ENCODE results near the gene ZP1. TPM values are rescaled to one million over a fixed set of nuclear protein-coding genes. Genes with fewer than 3 reads are reported as not detected.

ZP1 gene
- total RNA-seq, 1 donor from 2014 or later, result 0.40 TPM

DNA sequence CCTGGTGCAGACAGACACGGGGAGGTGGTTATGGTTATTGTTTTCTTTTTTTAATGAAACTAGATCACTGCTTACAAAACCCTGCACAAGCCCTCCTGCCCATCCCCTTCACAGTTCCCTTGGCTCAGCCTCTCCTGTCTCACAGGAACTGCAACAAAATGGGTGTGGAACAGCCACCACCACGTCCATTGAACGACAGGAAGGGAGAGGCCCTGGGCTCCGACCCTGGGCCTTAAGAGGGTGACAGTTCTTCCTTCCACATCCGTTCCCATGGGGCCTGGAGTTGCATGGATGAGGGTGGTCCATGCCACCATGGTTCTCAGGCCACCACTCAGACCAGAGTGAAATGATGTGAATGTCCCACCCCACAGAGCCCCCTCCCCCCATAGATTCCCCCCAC lies 23.4 kb downstream of the ZP1 start:
- Mint-ChIP-seq H3K4me3 (ENCODE audit: unreplicated experiment) (no peak overlapping the region), H3K27ac (ENCODE audit: unreplicated experiment) (no peak overlapping the region), H3K27me3 (ENCODE audit: low read depth) (no peaks in the 10 kb centered on the region), H3K9me3 (ENCODE audit: low read depth) (no peaks in the 10 kb centered on the region), H3K36me3 (ENCODE audit: low read depth) (peaks cover 13% of the 10 kb centered on the region), H3K4me1 (ENCODE audit: low read depth) (no peaks in the 10 kb centered on the region)
- DNase-seq (ENCODE audit: low spot score), result no peak
- no peak for TF ChIP-seq CTCF (IDR thresholded peaks at IDR 0.05)

- H3K9me3 Mint-ChIP-seq (ENCODE audit: low read depth), result no peaks in the 10 kb centered on the region
- no peak for DNase-seq (ENCODE audit: low spot score)
- H3K36me3 Mint-ChIP-seq (ENCODE audit: low read depth), result peaks cover 17% of the 10 kb centered on the region
- no peak for TF ChIP-seq CTCF (IDR thresholded peaks at IDR 0.05)
- no peaks in the 10 kb centered on the region for H3K27me3 Mint-ChIP-seq (ENCODE audit: low read depth)
- H3K4me1 Mint-ChIP-seq (ENCODE audit: low read depth), result no peaks in the 10 kb centered on the region
- no peak overlapping the region for H3K4me3 Mint-ChIP-seq (ENCODE audit: unreplicated experiment)
- H3K27ac Mint-ChIP-seq (ENCODE audit: unreplicated experiment), result no peak overlapping the region
Measured at GRCh38 chr11:60891103-60891741, 23.9 kb downstream of the ZP1 start.

GRCh38 chr11:60895687-60896086 lies 28.3 kb downstream of the ZP1 start:
- no peak overlapping the region for H3K27ac Mint-ChIP-seq (ENCODE audit: unreplicated experiment)
- H3K9me3 Mint-ChIP-seq (ENCODE audit: low read depth), result no peaks in the 10 kb centered on the region
- no peak for DNase-seq (ENCODE audit: low spot score)
- H3K4me3 Mint-ChIP-seq (ENCODE audit: unreplicated experiment), result no peak overlapping the region
- no peaks in the 10 kb centered on the region for H3K27me3 Mint-ChIP-seq (ENCODE audit: low read depth)
- no peaks in the 10 kb centered on the region for H3K4me1 Mint-ChIP-seq (ENCODE audit: low read depth)
- peaks cover 30% of the 10 kb centered on the region for H3K36me3 Mint-ChIP-seq (ENCODE audit: low read depth)
- no peak for TF ChIP-seq CTCF (IDR thresholded peaks at IDR 0.05)

DNA sequence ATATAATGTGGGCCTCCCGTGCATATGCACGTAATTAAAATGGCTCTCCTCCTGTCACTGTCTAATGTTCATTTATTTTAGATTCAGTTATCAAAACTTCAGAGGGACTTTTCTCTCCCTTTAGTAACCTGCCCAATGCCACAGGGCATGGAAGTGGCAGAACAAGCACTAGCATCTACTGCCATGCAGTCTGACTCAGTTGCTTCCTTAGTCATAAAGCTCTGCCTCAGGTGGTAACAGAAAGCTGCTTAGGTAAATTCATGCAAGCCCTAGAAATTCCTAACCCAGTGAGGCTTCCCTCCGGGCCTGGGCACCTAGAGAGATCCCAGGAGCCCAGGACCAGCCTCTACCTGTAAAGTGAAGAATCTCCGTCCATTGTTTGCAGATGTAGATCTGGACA lies 30.2 kb downstream of the ZP1 start:
- H3K36me3 Mint-ChIP-seq (ENCODE audit: low read depth), result peaks cover 36% of the 10 kb centered on the region
- DNase-seq (ENCODE audit: low spot score), result no peak
- no peaks in the 10 kb centered on the region for H3K9me3 Mint-ChIP-seq (ENCODE audit: low read depth)
- no peak for TF ChIP-seq CTCF (IDR thresholded peaks at IDR 0.05)
- no peaks in the 10 kb centered on the region for H3K27me3 Mint-ChIP-seq (ENCODE audit: low read depth)
- H3K27ac Mint-ChIP-seq (ENCODE audit: unreplicated experiment), result no peak overlapping the region
- no peak overlapping the region for H3K4me3 Mint-ChIP-seq (ENCODE audit: unreplicated experiment)
- no peaks in the 10 kb centered on the region for H3K4me1 Mint-ChIP-seq (ENCODE audit: low read depth)

- H3K4me1 Mint-ChIP-seq (ENCODE audit: low read depth), result peaks cover 4% of the 10 kb centered on the region
- no peak for DNase-seq (ENCODE audit: low spot score)
- no peaks in the 10 kb centered on the region for H3K27me3 Mint-ChIP-seq (ENCODE audit: low read depth)
- H3K36me3 Mint-ChIP-seq (ENCODE audit: low read depth), result peaks cover 35% of the 10 kb centered on the region
- TF ChIP-seq CTCF (IDR thresholded peaks at IDR 0.05), result peak; percentile 94
- no peak overlapping the region for H3K4me3 Mint-ChIP-seq (ENCODE audit: unreplicated experiment)
- peak overlapping the region; percentile 49 for H3K27ac Mint-ChIP-seq (ENCODE audit: unreplicated experiment)
- no peaks in the 10 kb centered on the region for H3K9me3 Mint-ChIP-seq (ENCODE audit: low read depth)
Measured at GRCh38 chr11:60899046-60899936, 31.9 kb downstream of the ZP1 start.

All from chondrocyte (in vitro differentiated cells).